GM19238 (cell line): ENCODE data around the gene SESN2.

Experiments used
- DNase-seq: peaks from one replicate; pipeline ENCODE4 v3.0.0; 2011; ENCODE audit warnings: low spot score; ENCODE audit not compliant: insufficient read length

SESN2 gene

DNA sequence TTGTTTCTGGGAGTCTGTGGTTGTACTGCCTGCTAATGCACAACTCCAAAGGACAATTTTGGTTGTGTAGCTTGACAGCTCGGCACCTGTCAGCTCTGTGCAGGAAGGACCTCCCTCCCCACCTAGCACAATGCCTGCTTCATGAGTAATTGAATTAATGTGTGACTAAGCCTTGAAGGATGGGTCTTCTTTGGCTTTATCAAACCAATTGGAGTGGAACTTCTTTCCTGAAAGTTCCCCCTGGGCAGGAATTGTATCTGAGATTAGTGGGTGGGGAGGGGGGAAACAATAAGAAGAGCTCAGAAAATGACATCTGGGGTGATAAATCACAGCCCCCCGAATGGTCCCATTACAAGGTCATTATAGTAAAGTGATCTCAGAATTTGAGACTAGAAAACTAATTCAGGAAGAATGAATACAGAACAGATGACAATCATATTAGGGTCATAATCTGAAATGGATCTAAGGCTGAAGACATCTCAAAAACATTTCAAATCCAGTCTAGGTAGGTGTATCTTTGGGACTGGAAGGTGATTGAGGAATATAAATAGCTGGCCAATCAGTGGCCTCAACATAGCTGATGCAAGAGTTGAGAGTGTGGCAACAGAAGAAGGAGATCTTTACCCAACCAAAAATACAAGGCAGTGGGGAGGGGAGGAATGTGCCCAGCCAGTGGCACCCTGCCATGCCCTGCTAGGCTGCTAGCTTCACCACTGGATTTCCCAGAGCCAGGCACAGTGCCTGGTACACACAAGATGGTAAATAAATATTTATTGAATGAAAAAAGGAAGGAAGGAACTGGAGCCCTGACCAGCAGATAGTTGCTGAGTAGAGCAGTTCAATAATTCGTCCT lies 10.1 kb upstream of the SESN2 start:
- no peak for DNase-seq

DNA sequence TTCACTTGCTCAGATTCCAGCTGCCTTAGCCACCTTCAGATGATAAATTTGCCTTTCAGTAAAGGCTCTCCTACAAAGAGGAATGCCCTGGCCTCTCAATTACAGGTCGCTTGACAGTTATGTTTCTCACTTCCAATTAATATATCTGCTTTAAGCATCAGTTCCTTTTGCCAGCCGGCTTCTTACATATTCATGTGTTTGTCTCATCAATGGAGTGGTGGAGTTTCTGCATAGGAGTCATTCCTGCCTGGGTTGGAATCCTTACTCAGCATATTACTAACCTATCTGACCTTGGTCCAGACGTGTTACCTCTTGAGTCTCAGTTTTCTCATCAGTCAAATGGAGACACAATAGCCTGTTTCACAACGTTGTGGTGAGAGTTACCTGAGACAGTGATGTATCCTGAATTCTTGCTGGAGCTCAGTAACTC lies 9.4 kb upstream of the SESN2 start:
- no peak for DNase-seq

DNA sequence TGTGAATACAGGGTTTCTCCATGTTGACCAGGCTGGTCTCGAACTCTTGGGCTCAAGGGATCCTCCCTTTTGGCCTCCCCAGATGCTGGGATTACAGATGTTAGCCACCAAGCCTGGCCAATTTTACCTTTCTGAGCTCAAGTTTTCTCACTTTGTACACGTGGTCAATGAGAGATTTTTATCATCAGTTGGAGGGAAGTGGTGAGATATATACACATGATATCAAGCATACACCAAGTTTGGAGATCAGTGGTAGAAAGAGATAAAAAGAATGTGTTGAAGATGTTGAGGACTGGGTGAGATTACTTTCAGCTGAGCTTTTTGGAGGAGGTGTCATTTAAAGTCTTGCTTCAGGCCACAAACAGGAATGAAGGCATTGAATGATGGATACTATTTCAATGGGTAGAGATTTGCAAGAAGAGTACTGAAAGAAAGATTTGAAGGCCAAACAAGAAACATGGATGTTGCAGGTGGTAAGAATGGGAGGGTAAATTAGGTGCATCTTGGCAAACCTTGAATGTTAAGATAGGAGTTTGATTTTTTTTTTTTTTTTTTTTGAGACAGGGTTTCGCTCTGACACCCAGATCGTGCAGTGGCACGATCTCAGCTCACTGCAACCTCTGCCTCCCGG lies 3.0 kb upstream of the SESN2 start:
- no peak for DNase-seq

DNA sequence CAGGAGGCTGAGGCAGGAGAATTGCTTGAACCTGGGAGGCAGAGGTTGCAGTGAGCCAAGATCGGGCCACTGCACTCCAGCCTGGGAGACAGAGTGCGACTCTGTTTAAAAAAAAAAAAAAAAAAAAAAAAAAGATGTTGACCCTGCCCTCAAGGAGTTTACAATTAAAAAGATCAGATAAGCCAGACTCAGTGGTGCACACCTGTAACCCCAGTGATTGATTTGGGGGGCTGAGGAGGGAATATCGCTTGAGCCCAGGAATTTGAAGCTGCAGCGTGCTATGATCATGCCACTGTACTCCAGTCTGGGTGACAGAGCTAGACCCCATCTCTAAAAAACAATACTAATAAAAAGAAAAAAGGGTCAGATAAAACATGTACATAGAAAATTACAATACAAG lies 1.6 kb upstream of the SESN2 start:
- DNase-seq, result no peak

DNA sequence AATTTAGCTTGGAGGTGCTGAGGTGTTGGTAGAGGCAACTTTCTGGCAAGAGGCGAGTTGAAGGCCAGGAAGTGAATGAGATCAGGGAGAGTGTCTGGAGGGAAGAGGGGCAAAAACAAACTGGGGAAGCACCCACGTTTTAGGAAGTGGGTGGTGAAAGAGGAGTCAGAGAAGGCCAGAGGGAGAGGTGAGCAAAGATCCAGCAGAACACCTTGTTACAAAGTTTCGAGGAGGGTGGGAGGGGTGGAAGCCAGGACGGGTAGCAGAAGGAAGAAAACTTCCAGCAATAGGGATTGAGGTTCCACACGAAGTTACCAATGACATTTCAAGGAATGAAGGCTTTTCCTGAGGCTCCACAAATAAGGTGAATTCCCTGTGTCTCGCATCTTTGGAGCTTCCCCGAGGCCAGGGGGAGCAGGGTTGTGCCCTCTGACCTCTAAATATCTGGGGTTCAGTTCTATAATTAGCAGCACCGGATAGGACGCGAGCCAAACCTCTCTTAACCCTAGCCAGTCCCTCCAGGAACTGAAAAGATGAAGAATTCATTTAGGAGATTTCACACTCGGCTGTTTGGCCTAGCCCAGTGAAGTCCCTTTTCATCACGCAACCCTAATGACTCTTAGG lies 578 bp upstream of the SESN2 start:
- DNase-seq, result no peak

DNA sequence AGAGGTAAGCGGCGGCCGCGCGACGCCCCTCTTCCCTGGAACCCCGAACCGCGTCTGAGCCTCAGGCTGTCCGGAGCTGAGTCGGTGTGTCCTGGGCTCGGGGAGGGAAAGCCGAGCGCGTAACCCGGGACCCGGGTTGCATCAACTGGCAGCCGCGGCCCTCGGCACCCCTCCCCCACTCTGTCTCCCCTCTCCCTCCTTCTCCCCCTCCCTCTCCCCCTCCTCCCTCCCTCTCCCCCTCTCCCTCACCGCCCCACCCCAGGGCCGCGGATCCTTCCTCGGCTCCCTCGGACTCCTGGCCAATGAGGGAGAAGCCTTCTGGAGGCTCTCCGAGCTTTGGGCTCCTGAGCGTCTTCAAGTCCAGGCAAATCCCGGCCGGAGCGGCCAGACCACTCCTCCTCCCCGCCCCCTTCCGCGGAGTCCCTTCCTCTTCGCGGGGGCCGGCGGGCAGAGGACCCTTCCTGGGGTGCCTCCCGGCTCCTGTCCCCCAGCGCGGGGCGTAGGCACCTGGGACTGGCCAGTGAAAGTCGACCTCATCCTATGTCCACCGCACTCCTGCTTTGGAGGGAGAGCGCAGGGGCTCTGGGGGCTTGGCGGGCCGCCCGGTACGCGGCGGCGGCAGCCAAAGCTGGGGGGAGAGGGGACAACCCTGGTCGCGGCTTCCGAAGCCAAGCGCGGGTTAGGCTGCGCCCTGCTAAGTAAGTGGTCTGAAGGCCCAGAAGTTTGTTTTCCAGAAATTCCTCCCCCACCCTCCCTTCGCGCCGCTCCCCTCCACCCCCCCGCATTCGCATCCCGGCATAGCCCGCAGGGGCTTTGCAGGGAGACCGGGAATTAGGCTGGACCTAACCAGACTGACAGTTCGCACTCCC lies 850 bp downstream of the SESN2 start:
- DNase-seq, result no peak

DNA sequence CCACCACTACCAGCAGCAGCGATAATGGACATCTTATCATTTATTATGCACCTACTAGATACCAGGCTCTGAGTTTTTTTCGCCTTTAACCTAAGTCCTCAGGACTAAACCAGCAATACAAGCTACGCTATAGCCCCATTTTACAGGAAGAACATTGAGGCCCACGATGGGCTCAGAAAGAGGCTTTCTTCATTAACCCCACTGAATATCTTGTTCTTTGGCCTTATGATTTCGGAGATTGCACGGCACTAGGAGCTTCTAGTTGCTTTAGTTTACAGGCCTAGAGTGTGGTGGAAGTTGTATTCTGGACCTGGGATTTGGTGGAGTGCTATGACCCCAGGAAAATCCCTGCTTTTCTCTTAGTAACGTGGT lies 1.5 kb downstream of the SESN2 start:
- DNase-seq, result no peak

DNA sequence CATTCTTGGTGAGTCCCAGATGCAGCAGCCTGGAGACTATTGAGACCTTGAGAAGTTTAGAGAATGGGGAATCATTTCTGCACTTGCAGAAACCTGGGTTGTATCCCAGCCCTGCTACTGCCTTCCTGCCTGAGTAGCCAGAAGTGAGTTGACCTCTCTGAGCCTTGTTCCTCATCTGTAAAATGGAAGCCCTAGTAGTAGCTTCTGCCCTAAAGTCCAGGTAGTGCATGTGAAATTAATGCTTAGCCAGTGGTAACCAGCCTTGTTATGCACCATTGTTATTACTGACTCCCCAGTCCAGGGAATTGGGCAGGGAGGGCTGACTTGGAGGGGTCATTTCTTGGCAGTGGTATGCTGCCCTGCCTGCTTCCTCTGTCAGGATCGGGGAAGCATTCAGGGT lies 5.6 kb downstream of the SESN2 start:
- no peak for DNase-seq

DNA sequence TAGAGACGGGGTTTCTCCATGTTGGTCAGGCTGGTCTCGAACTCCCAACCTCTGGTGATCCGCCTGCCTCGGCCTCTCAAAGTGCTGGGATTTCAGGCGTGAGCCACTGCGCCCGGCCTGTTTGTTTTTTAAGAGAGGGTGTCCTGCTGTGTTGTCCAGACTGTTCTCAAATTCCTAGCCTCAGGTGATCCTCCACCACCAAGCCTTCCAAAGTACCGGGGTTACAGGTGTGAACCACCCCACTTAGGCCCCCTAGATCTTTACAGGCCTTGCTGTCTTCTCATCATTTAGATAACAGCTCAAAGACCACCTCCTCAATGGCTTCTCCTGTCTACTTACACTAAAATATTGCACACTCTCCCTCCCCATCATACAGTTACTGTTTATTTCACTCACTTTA lies 6.3 kb downstream of the SESN2 start:
- DNase-seq, result no peak

DNA sequence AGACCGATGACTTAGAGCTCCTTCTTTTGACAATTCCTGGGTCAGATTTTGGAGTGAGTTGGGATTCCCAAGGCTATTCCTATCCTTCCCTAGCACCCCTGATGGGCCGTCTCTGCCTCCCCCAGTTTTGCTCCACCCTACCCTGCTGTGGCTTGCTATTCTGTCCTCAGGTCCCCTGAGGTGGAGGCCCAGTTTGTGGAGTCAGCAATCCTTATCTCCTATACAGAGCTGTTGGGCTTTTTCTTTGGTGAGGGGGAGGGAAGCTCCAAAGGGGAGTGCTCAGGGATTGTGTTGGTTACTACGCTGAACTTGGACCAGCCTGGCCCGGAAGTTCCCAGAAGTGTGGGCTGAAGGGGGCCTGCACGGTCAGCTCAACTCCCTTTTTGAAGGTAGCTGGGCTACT lies 7.6 kb downstream of the SESN2 start:
- DNase-seq, result no peak

DNA sequence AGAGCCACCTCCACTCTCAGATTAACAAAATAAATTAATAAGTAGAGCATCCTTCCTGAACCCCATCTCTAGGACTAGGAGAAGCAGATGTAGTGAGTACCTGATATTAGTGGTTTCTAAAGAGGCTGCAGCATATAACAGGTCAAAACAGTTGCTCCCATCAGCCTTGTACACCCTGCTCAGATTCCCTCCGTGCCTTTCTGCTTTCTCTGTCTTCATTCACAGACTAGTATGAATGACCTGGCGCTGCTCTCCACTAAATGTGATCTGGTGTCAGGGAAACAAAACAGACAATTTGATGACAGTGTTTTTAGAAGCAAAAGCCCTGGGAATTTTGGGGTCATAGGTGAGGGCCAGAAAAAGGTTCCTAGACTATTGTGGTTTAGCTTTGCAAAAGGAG lies 8.3 kb downstream of the SESN2 start:
- no peak for DNase-seq

DNA sequence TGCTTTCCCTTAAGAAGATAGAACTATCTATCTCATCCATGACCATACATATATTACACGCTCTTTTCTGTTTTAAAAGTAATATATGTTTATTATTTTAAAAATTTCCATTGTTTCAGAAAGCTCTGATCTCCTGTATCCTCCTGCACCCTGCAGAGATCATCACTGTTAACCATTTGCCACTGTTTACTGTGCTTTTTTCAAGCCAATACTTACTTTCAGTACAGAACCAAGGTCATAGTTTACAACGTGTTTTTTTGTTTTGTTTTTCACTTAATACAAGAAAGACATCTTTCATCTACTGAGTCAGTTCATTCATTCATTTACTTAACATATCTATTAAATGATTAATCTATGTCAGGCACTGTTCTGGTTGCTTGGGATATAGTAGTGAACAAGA lies 10.2 kb downstream of the SESN2 start:
- DNase-seq, result no peak

DNA sequence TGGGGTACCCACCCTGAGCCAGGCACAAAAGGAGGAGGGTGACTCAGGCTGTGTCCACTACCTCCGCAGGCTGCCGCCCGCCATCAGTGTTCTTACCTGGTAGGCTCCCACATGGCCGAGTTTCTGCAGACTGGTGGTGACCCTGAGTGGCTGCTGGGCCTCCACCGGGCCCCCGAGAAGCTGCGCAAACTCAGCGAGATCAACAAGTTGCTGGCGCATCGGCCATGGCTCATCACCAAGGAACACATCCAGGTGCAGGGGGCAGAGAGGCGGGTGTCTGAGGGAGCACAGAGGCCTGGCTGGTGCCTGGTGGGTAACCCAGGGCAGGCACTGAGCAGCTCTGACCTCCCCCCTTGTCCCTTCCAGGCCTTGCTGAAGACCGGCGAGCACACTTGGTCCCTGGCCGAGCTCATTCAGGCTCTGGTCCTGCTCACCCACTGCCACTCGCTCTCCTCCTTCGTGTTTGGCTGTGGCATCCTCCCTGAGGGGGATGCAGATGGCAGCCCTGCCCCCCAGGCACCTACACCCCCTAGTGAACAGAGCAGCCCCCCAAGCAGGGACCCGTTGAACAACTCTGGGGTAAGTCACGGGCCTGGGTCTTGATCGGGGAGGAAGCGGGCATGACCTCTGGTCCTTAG lies 13.0 kb downstream of the SESN2 start:
- no peak for DNase-seq

DNA sequence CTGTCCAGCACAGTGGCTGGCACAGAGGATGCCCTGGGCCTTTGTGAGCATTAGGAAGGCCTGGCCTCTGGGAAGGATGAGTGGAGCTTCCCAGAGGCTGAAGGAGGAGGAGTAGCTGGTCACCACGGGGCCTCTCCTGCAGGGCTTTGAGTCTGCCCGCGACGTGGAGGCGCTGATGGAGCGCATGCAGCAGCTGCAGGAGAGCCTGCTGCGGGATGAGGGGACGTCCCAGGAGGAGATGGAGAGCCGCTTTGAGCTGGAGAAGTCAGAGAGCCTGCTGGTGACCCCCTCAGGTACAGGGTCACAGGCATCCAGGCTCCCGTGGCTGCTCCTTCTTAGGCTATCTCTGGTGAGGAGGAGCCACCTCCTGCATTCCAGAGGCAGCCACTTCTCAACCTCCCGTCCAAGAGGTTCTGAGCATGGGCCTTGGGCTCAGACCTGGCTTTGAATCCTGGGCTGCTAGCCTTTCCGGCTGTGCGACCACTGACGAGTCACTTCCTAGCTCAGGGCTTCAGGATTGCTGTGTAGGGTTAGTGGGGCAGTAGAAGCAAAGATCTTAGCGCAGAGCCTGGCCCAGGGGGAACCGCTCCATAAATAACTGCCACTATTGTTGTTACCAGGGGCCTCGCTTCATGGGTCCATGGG lies 14.0 kb downstream of the SESN2 start:
- DNase-seq, result no peak

DNA sequence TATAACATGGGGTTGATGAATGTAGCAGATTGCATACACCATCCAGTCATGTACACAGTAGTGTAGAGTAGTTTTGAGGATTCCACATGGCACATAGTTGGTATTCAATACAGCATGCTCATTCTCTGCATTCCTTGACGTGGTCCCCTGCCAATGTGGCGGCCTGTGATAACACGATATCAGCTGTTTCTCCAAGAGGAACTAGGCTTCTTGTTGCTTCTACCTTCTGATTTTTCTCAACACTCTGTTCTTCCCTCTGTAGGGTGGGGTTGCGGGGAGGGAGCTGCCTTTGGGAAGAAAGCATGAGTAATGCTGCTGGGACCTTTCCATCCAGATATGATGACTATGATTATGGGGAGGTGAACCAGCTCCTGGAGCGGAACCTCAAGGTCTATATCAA lies 19.4 kb downstream of the SESN2 start:
- no peak for DNase-seq

DNA sequence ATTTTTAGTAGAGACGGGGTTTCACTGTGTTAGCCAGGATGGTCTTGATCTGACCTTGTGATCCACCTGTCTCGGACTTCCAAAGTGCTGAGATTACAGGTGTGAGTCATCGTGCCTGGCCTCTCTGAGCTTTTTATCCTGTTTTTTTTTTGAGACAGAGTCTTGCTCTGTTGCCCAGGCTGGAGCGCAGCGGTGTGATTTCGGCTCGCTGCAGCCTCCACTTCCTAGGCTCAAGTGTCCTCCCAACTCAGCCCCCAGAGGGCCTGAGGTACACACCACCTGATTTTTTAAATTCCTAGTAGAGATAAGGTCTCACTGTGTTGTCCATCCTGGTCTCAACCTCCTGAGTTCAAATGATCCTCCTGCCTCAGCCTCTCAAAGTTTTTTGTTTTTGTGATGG lies 20.4 kb downstream of the SESN2 start:
- no peak for DNase-seq

DNA sequence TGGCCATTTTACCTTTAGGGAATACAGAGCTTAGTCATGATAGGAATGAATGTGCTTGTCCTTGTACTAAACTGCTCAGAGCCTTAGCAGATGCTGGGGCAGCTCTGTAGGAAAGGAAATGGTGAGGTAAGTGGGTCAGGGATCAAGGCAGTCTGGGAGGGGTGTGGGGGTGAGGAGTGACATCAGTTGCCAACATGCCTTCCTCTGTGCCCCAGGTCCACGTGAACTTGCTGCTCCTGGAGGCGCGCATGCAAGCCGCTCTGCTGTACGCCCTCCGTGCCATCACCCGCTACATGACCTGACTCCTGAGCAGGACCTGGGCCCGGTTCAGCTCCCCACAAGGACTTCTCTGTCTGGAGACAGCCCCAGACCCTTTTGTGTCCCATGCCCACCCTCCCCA lies 21.2 kb downstream of the SESN2 start:
- no peak for DNase-seq

DNA sequence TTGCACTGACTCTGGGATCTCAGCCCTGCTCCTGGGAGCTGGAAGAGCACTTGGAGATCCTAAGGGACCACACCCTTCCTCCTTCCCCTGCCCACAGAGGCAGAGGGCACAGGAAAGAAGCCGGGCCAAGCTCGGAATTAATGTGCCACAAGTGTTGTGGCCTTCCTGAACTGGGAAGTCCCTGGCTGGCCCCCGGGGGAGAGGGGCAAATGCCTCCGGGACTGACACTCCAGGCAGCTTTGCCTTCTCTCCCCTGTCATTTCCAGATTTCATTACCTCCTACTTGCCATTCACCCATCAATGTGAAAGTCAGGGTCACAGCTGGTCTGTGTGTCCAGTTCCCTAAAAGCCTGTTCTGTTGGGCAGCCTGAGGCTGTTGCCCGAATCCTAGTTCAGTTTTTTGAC lies 21.7 kb downstream of the SESN2 start:
- DNase-seq, result no peak

DNA sequence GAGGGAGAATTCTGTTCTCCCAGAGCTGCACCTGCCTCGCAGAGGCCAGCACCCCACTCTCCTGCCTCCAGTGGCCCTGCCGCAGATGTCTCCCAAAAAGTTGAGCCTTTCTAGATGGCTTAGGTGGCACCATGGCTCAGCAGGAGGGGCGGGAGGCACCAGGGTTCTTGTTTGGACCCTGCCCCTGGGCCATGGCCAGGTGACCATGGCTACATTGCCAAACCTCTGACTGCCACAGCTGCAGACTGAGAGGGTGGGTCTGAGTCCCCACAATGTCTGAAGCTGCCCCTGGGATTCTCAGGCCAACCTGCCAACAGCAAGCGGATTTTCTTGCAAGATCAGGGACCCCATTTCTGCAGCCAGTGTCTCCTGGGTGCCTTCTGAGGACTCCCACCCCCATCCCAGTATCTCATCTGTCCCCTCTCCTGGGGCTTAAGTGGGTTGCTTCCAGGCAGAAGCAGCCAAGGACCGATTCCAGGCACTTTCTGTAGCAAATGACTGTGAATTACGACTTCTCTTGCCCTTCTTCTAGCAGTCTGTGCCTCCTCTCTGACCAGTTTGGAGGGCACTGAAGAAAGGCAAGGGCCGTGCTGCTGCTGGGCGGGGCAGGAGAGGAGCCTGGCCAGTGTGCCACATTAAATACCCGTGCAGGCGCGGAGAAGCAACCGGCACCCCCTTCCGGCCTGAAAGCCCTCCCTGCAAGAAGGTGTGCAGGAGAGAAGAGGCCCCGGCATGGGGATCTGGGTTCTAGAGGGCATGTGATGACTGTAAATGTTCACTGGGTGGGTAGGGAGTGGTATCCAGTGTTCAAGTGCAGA lies 22.5 kb downstream of the SESN2 start:
- DNase-seq, result no peak
